HG02973 (cell line): ENCODE measurements around the gene EVA1B.

Experiments used
- ATAC-seq: cut with Tn5 transposase; IDR thresholded peaks from one replicate; pipeline ENCODE4 v1.9.1; 2021; ENCODE audit warnings: moderate library complexity; ENCODE audit not compliant: unreplicated experiment

The EVA1B gene

GRCh38 chr1:36346741-36347370 is 23.4 kb upstream of the EVA1B start:
- ATAC-seq = no peak

- no peak for ATAC-seq
Observed at GRCh38 chr1:36345353-36345752, 21.9 kb upstream of the EVA1B start.

GRCh38 chr1:36344395-36344680 is 20.9 kb upstream of the EVA1B start:
- no peak for ATAC-seq

GRCh38 chr1:36343651-36344394 is 20.4 kb upstream of the EVA1B start:
- ATAC-seq = no peak

GRCh38 chr1:36342426-36343185 is 19.2 kb upstream of the EVA1B start:
- no peak for ATAC-seq

- ATAC-seq = no peak
Observed at GRCh38 chr1:36341626-36342320, 18.3 kb upstream of the EVA1B start.

- no peak for ATAC-seq
Observed at GRCh38 chr1:36339615-36340014, 16.2 kb upstream of the EVA1B start.

- no peak for ATAC-seq
Observed at GRCh38 chr1:36339215-36339614, 15.8 kb upstream of the EVA1B start.

GRCh38 chr1:36337830-36338229 is 14.4 kb upstream of the EVA1B start:
- ATAC-seq = no peak

GRCh38 chr1:36330940-36331339 is 7.5 kb upstream of the EVA1B start:
- no peak for ATAC-seq

GRCh38 chr1:36329817-36330216 is 6.4 kb upstream of the EVA1B start:
- no peak for ATAC-seq

- no peak for ATAC-seq
Observed at GRCh38 chr1:36328713-36329112, 5.3 kb upstream of the EVA1B start.

- no peak for ATAC-seq
Observed at GRCh38 chr1:36328088-36328480, 4.6 kb upstream of the EVA1B start.

- no peak for ATAC-seq
Observed at GRCh38 chr1:36327421-36328087, 4.1 kb upstream of the EVA1B start.

GRCh38 chr1:36326499-36326898 is 3.1 kb upstream of the EVA1B start:
- no peak for ATAC-seq

- ATAC-seq = no peak
Observed at GRCh38 chr1:36324353-36324703, 883 bp upstream of the EVA1B start.

GRCh38 chr1:36322786-36323635 is 434 bp downstream of the EVA1B start:
- no peak for ATAC-seq

- no peak for ATAC-seq
Observed at GRCh38 chr1:36322041-36322785, 1.2 kb downstream of the EVA1B start.

GRCh38 chr1:36321119-36321951 is 2.1 kb downstream of the EVA1B start:
- ATAC-seq = no peak
